SK-N-SH (cell line): ENCODE data around the gene MYH1. TPM values are rescaled to one million over a fixed set of nuclear protein-coding genes. Genes with fewer than 3 reads are reported as not detected.

ENCODE experiments used
- CTCF ChIA-PET: fragments of 300-600, 350-600 bp; formaldehyde crosslinking; extraction: SDS; loops from one replicate; lab custom pipeline; 2021; lab: Yijun Ruan, JAX
- POLR2A ChIA-PET: fragments of 350-600 bp; sonication (Branson Sonifier 250); formaldehyde crosslinking; extraction: SDS; loops from one replicate; lab custom pipeline; 2020; ENCODE audit warnings: antibody characterized with exemption, inconsistent platforms; lab: Yijun Ruan, JAX
- DNase-seq: peaks from one replicate; pipeline ENCODE4 v3.0.0; 2012
- H2AFZ ChIP-seq: fragments of 200-600 bp; sonication (generic); 2 replicates; pipeline ENCODE4 v1.8.1; 2016; ENCODE audit warnings: antibody characterized with exemption, mild to moderate bottlenecking, low read depth
- H3F3A ChIP-seq: fragments of 200-600 bp; sonication (generic); replicated peaks from 2 replicates; pipeline ENCODE3; 2016; ENCODE audit warnings: antibody characterized with exemption, mild to moderate bottlenecking; ENCODE audit not compliant: insufficient read depth
- H3K27ac ChIP-seq, 2 experiments: fragments of 200-500 bp in 1 of 2; fragments of 200-600 bp in 1 of 2; sonication (Bioruptor generic) in 1 of 2; sonication (generic), shearing (Covaris generic) in 1 of 2; 2 replicates each; pipeline versions ENCODE4 v1.5.1 to v1.6.1; 2014 to 2016; ENCODE audit warnings: low read depth in 2 of 2, inconsistent platforms in 1 of 2, low read length in 1 of 2, mild to moderate bottlenecking in 1 of 2, mixed read lengths in 1 of 2
- H3K27me3 ChIP-seq: fragments of 200-600 bp; sonication (generic), shearing (Covaris generic); 2 replicates; pipeline ENCODE4 v1.6.1; 2016; ENCODE audit warnings: mixed run types; ENCODE audit not compliant: insufficient read depth
- H3K36me3 ChIP-seq, 2 experiments: fragments of 200-500 bp in 1 of 2; fragments of 200-600 bp in 1 of 2; sonication (Bioruptor generic) in 1 of 2; sonication (generic) in 1 of 2; replicated peaks in 1 of 2; 2 replicates each; pipeline versions ENCODE3 to v1.5.1; 2014 to 2016; ENCODE audit warnings: low read length in 1 of 2, mild to moderate bottlenecking in 1 of 2; ENCODE audit not compliant: insufficient read depth in 2 of 2, control insufficient read depth in 1 of 2
- H3K4me1 ChIP-seq, 2 experiments: fragments of 200-500 bp in 1 of 2; fragments of 200-600 bp in 1 of 2; sonication (Bioruptor generic) in 1 of 2; sonication (generic), shearing (Covaris generic) in 1 of 2; 2 replicates each; pipeline versions ENCODE4 v1.5.1 to v1.6.1; 2014 to 2016; ENCODE audit warnings: low read depth in 1 of 2, low read length in 1 of 2, mixed run types in 1 of 2; ENCODE audit not compliant: insufficient read depth in 2 of 2, control insufficient read depth in 1 of 2
- H3K4me2 ChIP-seq: fragments of 200-600 bp; sonication (generic), shearing (Covaris generic); 2 replicates; pipeline ENCODE4 v1.6.1; 2017; ENCODE audit warnings: mixed run types
- H3K4me3 ChIP-seq, 2 experiments: fragments of 200-500 bp in 1 of 2; fragments of 200-600 bp in 1 of 2; sonication (Bioruptor generic) in 1 of 2; sonication (generic), shearing (Covaris generic) in 1 of 2; 2 replicates each; pipeline versions ENCODE4 v1.5.1 to v1.8.1; 2014 to 2016; ENCODE audit warnings: low read depth in 2 of 2, inconsistent platforms in 1 of 2, low read length in 1 of 2, mild to moderate bottlenecking in 1 of 2, mixed read lengths in 1 of 2, moderate library complexity in 1 of 2
- H3K79me2 ChIP-seq: fragments of 200-600 bp; sonication (generic); 2 replicates; pipeline ENCODE4 v1.8.1; 2017; ENCODE audit warnings: mild to moderate bottlenecking; ENCODE audit not compliant: insufficient read depth
- H3K9ac ChIP-seq: fragments of 200-600 bp; sonication (generic); 2 replicates; pipeline ENCODE4 v1.6.1; 2017; ENCODE audit warnings: mixed run types
- H3K9me2 ChIP-seq: fragments of 200-600 bp; sonication (generic); 2 replicates; pipeline ENCODE4 v1.6.1; 2017; ENCODE audit warnings: mixed run types
- H3K9me3 ChIP-seq: fragments of 200-600 bp; sonication (generic); 2 replicates; pipeline ENCODE4 v1.6.1; 2017; ENCODE audit warnings: mixed run types, mild to moderate bottlenecking, moderate library complexity
- H4K20me1 ChIP-seq: fragments of 200-600 bp; sonication (generic); 2 replicates; pipeline ENCODE4 v1.6.1; 2017; ENCODE audit warnings: mild to moderate bottlenecking, mixed run types; ENCODE audit not compliant: insufficient read depth
- CHD2 ChIP-seq: fragments of 150-350 bp; IDR thresholded peaks from 2 replicates; pipeline ENCODE4 v1.6.1; 2018; ENCODE audit warnings: low read length; ENCODE audit not compliant: partially characterized antibody
- MAX ChIP-seq: IDR thresholded peaks from 2 replicates; pipeline ENCODE4 v1.4.0; 2012; ENCODE audit warnings: low read depth
- MEF2A ChIP-seq: IDR thresholded peaks from 2 replicates; pipeline ENCODE4 v1.4.0; 2012; ENCODE audit warnings: low read depth, borderline replicate concordance
- MXI1 ChIP-seq: IDR thresholded peaks from 2 replicates; pipeline ENCODE4 v1.6.1; 2012; ENCODE audit warnings: mild to moderate bottlenecking, low read depth, low read length, improper control_type of control experiment
- RAD21 ChIP-seq: IDR thresholded peaks from 2 replicates; pipeline ENCODE4 v1.6.1; 2012; ENCODE audit warnings: mild to moderate bottlenecking, low read length
- RCOR1 ChIP-seq: fragments of 150-350 bp; IDR thresholded peaks from 2 replicates; pipeline ENCODE4 v1.6.1; 2017; ENCODE audit warnings: antibody characterized with exemption, low read length
- RFX5 ChIP-seq: IDR thresholded peaks from 2 replicates; pipeline ENCODE4 v1.6.1; 2012; ENCODE audit warnings: mild to moderate bottlenecking, improper control_type of control experiment, low read length
- SIN3A ChIP-seq: IDR thresholded peaks from 2 replicates; pipeline ENCODE4 v1.6.1; 2012; ENCODE audit warnings: low read depth, mild to moderate bottlenecking, low read length, moderate library complexity, borderline replicate concordance
- SMC3 ChIP-seq: IDR thresholded peaks from 2 replicates; pipeline ENCODE4 v1.6.1; 2012; ENCODE audit warnings: low read depth, low read length, improper control_type of control experiment
- TCF12 ChIP-seq: IDR thresholded peaks from 2 replicates; pipeline ENCODE4 v1.4.0; 2012
- YY1 ChIP-seq: IDR thresholded peaks from 2 replicates; pipeline ENCODE4 v1.4.0; 2012; ENCODE audit warnings: low read depth, mild to moderate bottlenecking
- WGBS: methylation state at CpG from one replicate; pipeline ENCODE4 v1.1.6; 2017; ENCODE audit warnings: low lambda C conversion rate; 5-methylcytosine and 5-hydroxymethylcytosine counted together
- polyA plus RNA-seq, 3 experiments: library from polyadenylated mRNA; depleted of rRNA; stranded (reverse); fragments of >200 nt; gene quantifications; 2 replicates each; pipeline ENCODE4 v1.2.3, GENCODE V29; 2012
- TF ChIP-seq, protein P1 (sequence below): IDR thresholded peaks from 2 replicates; pipeline ENCODE4 v1.4.0; 2012; ENCODE audit warnings: low read depth, borderline replicate concordance
- TF ChIP-seq, protein P2 (sequence below): IDR thresholded peaks from 2 replicates; pipeline ENCODE4; 2012
- TF ChIP-seq, protein P3 (sequence below): fragments of 150-350 bp; IDR thresholded peaks from 2 replicates; pipeline ENCODE4 v1.6.1; 2017; ENCODE audit warnings: antibody characterized with exemption, low read length, low read depth, borderline replicate concordance

The MYH1 gene
- polyA plus RNA-seq, 1 of the 3 experiments (the other 2 are of a cell fraction), result 0.03 TPM

GRCh38 chr17:10516638-10517037, 1.7 kb downstream of the MYH1 start:
- no peak for DNase-seq
- ChIA-PET CTCF (interaction anchor here (0.8 to 1.4 kb wide), 2 partner anchors 8 to 100 kb away, joined by 3 read pairs; no protein-coding TSS in a partner anchor), POLR2A (no interaction called here)
- no peaks in the 10 kb centered on the region for H3K4me1 ChIP-seq
- H3K79me2 ChIP-seq, result no peaks in the 10 kb centered on the region
- H3K27ac ChIP-seq, result no peak overlapping the region
- no peaks in the 10 kb centered on the region; the same call in 1 of the 2 replicates for H3K27me3 ChIP-seq
- no peak overlapping the region for H2AFZ ChIP-seq
- H4K20me1 ChIP-seq, result no peaks in the 10 kb centered on the region
- no peaks in the 10 kb centered on the region for H3F3A ChIP-seq
- no peaks in the 10 kb centered on the region for H3K9me3 ChIP-seq
- no peak overlapping the region for H3K9ac ChIP-seq
- TF ChIP-seq, protein P1, sequence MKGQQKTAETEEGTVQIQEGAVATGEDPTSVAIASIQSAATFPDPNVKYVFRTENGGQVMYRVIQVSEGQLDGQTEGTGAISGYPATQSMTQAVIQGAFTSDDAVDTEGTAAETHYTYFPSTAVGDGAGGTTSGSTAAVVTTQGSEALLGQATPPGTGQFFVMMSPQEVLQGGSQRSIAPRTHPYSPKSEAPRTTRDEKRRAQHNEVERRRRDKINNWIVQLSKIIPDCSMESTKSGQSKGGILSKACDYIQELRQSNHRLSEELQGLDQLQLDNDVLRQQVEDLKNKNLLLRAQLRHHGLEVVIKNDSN, result no peak
- TF ChIP-seq SIN3A (no peak), RFX5 (no peak), RAD21 (no peak), MXI1 (no peak)
- H3K9me2 ChIP-seq, result no peaks in the 10 kb centered on the region
- H3K36me3 ChIP-seq, result no peaks in the 10 kb centered on the region
- no peak overlapping the region for H3K4me2 ChIP-seq
- no peak overlapping the region for H3K4me3 ChIP-seq

DNA sequence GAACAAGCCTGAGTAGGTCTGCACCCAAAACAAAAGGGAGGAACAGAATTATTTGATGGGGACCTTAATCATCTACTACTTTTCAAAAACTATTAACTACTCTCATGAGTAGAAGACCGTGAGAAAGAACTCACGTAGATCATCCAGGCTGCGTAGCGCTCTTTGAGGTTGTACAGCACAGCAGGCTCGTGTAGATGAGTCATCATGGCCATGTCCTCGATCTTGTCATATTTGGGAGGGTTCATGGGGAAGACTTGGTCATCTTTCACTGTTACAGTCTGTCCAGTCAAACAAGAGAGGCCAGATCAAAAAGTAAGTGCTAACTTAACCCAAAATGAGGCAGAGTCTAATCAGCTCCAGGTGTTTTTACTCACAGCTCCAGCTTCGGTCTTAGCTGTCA, 2.3 kb downstream of the MYH1 start:
- no peak for TF ChIP-seq MAX
- no peak for TF ChIP-seq TCF12
- TF ChIP-seq CHD2, result no peak
- TF ChIP-seq YY1, result no peak
- no peak overlapping the region for H2AFZ ChIP-seq
- DNase-seq, result no peak
- H3K9me3 ChIP-seq, result no peaks in the 10 kb centered on the region
- no peak overlapping the region for H3K4me2 ChIP-seq
- H3F3A ChIP-seq, result no peaks in the 10 kb centered on the region
- CTCF ChIA-PET, result interaction anchor here (0.6 to 0.8 kb wide), 2 partner anchors 9 to 289 kb away, joined by 3 read pairs; no protein-coding TSS in a partner anchor
- H3K36me3 ChIP-seq, result no peaks in the 10 kb centered on the region
- no peak overlapping the region for H3K9ac ChIP-seq
- H4K20me1 ChIP-seq, result no peaks in the 10 kb centered on the region
- POLR2A ChIA-PET, result no interaction called here
- no peak overlapping the region for H3K4me3 ChIP-seq
- WGBS, result 2% methylated on average over 7 of the region's 7 CpGs
- no peaks in the 10 kb centered on the region for H3K4me1 ChIP-seq
- no peaks in the 10 kb centered on the region; the same call in 1 of the 2 replicates for H3K27me3 ChIP-seq
- no peak overlapping the region for H3K27ac ChIP-seq
- no peaks in the 10 kb centered on the region for H3K79me2 ChIP-seq
- H3K9me2 ChIP-seq, result no peaks in the 10 kb centered on the region

- DNase-seq, result no peak
- Histone ChIP-seq H3K4me2 (no peak overlapping the region), H3K36me3 (no peaks in the 10 kb centered on the region), H2AFZ (no peak overlapping the region), H3K4me3 (no peak overlapping the region), H3K9me3 (no peaks in the 10 kb centered on the region), H3K27me3 (peaks cover 5% of the 10 kb centered on the region; the same call in 1 of the 2 replicates), H3K27ac (no peak overlapping the region), H3K79me2 (no peaks in the 10 kb centered on the region), H3F3A (no peaks in the 10 kb centered on the region), H4K20me1 (no peaks in the 10 kb centered on the region), H3K9me2 (no peaks in the 10 kb centered on the region), H3K9ac (no peak overlapping the region), H3K4me1 (no peaks in the 10 kb centered on the region)
- CTCF ChIA-PET, result interaction anchor here (1.0 to 1.6 kb wide), 2 partner anchors 104 to 783 kb away, joined by 3 to 4 read pairs; no protein-coding TSS in a partner anchor
- TF ChIP-seq MEF2A (no peak), CHD2 (no peak), SMC3 (no peak), TCF12 (no peak), RAD21 (no peak), RCOR1 (no peak)
- TF ChIP-seq, protein P2, sequence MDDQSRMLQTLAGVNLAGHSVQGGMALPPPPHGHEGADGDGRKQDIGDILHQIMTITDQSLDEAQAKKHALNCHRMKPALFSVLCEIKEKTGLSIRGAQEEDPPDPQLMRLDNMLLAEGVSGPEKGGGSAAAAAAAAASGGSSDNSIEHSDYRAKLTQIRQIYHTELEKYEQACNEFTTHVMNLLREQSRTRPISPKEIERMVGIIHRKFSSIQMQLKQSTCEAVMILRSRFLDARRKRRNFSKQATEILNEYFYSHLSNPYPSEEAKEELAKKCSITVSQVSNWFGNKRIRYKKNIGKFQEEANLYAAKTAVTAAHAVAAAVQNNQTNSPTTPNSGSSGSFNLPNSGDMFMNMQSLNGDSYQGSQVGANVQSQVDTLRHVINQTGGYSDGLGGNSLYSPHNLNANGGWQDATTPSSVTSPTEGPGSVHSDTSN, result no peak
- TF ChIP-seq, protein P3, sequence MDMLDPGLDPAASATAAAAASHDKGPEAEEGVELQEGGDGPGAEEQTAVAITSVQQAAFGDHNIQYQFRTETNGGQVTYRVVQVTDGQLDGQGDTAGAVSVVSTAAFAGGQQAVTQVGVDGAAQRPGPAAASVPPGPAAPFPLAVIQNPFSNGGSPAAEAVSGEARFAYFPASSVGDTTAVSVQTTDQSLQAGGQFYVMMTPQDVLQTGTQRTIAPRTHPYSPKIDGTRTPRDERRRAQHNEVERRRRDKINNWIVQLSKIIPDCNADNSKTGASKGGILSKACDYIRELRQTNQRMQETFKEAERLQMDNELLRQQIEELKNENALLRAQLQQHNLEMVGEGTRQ, result no peak
- POLR2A ChIA-PET, result no interaction called here
- WGBS, result 3% methylated on average over 3 of the region's 6 CpGs
Measured at GRCh38 chr17:10513299-10514067, 4.9 kb downstream of the MYH1 start.
